Measurements from ENCODE around the gene ANKRD49.
"Not testable (repeated sequence)": the region's sequence is repeated elsewhere in the genome, so short reads cannot be mapped to it uniquely, and the experiment has no call there.

Gene ANKRD49, protein sequence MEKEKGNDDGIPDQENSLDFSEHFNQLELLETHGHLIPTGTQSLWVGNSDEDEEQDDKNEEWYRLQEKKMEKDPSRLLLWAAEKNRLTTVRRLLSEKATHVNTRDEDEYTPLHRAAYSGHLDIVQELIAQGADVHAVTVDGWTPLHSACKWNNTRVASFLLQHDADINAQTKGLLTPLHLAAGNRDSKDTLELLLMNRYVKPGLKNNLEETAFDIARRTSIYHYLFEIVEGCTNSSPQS

DNA sequence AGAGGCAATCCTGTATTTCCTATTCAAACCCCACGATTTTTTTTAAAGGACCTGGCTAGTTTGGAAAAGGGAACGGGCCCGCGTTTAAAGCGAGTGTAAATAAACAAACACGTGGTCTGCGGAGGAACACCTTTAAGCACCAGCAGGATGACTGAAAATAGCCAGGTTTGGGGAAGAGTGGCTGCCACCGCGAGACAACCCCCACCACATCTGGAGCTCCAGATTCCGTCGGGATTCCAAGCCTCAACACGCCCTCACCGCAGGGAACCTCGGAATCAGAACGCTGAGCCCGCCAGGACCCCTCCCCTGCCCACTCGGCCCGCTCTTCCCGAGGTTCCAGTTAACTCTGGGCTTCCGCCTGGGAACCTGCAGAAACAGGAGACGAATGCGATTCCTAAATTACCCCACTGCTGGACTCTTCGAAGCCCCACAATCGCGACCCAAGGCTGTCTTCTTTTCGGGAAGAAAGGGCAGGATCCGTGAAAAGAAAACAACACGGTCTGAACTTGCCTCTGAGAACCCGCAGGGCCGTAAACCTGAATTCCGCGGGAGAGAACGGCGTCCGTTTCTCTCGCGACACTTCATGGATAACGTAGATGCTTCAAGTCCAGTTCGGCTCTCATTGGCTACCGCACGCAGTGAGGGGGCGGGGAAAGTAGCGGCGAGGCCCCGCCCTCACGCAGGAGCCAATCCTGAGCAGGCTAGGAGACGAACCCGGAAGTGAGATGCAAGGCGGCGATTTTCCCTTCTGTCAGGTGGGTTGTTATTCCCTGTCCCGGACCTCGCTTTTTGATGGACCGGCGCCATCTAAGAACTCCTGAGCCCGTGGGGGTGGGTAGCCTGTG lies at the start of gene ANKRD49, which contains the start of gene MRE11:
TSS of gene ANKRD49 (plus strand) at position 704 of the 845 bp plus-strand sequence. CDS start 2,710 bp downstream, outside the sequence.
TSS of gene MRE11 (minus strand) at position 564 of the 845 bp plus-strand sequence. CDS start 1,043 bp downstream, outside the sequence.
- peak; percentile 98 for FAIRE-seq

DNA sequence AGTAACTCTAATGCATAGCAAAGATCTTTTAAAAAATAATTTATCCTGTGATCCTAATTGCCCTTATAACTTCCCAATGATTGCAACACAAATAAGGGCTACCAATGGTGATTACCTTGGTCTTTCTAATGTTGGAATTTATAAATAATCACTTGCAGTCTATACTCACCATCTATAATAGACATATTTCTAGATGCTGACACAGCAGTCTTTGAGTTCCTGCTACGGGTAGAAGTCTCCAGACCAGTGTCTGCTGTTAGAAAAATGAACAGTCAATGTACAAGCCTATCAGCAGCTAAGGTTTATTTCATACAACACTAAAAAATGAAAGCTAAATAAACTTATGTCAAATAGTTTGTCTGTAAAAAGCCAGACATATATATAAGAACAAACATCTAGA lies 48.1 kb upstream of the ANKRD49 start:
- FAIRE-seq = no peak

DNA sequence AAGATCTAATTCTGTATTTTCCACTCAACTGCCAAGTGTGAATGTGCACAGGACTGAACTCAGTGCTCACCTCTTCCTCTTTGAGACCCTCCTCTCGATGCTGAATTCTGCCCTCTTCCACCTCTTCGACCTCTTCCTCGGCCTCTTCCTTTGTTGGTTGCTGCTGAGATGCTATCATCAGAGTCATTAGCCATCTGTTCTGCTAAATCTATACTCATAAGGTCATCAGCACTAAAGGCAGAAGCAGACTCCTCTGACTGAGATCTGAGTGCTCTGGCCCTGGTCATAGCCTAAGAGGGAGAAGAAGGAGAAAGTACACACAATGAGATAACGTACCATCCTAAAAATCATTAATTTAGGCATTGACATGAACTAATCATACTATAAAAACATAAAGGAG lies 46.6 kb upstream of the ANKRD49 start:
- FAIRE-seq = no peak

DNA sequence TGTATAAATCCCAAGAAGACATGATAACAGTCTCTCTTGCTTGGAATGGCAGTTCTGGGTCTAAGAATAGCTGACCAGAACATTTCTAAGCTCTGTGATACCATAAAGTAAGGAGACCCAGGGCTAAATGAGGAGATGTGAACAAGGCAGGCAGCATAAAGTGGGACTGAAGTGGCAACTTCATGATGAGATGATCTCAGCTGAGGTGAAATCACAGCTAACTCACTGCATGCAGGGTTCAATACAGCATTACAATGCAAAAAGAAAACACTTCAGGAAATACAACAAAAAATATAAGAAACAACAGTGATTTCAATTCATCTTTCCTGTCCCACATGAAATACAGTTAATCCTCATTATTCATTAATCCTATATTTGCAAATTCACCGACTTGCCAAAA lies 44.8 kb upstream of the ANKRD49 start:
- no peak for FAIRE-seq

DNA sequence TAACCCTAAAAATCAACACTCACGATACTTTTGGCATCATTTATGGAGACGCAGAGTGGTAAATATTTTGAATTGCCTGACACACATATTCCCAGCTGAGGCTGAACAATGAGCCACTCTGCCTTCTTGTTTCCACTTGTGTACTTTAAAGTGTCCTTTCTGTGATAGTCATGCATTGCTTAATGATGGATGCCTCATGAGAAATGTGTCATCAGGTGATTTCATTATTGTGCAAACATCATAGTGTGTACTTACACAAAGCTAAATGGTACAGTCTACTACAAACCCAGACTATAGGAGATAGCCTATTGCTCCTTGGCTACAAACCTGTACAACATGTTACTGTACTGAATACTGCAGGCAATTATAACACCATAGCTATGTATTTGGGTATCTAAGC lies 44.3 kb upstream of the ANKRD49 start:
- no peak for FAIRE-seq

DNA sequence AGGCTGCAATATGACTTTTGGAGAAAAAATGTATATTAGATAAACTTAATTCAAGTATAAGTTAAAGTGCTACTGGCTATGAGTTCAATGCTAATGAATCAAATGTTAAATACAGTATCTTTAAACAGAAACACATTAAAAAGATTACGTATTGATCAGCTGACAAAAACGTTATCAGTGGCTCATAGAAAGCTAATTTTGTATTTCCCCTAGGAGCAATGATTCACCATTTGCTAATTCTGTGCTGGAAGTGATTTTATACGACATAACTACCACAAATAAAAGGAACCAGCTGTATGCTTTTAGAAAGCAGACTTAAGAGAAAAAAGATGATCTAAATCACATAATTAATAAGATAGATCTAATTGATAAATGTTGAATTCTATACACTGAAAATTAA lies 43.7 kb upstream of the ANKRD49 start:
- no peak for FAIRE-seq

DNA sequence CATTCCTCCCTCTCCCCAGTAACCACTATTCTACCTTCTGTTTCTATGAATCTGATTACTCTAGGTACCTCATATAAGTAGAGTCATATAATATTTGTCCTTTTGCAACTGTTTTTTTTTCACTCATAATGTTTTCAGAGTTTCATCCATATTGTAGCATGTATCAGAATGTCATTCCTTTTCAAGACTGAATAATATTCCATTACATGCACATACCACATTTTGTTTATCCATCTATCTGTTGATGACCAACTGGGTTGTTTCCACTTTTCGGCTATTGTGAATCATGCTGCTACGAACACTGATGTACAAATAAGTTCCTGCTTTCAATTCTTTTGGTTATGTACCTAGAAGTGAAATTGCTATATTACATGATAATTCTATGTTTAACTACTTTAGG lies 40.8 kb upstream of the ANKRD49 start:
- FAIRE-seq = no peak

DNA sequence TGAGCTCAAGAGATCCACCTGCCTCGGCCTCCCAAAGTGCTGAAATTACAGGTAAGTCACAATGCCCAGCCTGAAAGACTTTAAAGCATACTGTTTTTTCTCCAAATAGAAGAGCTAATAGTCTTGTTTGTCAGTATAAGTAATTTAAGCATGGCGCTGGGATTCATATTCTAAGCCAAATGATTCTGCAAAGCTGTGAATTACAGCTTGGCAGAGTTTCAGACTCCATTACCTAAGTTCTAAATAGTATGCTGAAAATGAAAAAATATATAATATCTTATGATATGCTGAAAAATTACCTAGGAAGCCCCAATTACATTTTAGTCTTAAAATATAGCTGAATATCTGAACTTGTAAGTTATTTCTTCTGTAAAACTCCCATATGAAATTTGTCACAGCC lies 39.5 kb upstream of the ANKRD49 start:
- FAIRE-seq = no peak

DNA sequence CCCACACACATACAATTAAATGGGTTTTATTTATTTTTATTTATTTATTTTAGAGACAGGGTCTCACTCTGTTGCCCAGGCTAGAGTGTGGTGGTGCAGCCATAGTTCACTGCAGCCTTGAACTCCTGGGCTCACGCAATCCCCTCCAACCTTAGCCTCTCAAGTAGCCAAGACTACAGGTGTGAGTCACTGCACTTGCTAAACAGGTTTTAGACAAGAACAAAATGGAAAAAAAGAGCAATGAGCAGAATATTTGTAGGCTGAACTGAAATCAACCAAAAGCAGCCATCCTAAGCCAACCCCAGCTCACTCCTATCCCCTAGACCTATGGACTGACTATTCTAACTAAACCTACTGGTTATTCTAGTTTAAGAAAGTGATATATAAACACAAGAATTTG lies 37.9 kb upstream of the ANKRD49 start:
- no peak for FAIRE-seq

DNA sequence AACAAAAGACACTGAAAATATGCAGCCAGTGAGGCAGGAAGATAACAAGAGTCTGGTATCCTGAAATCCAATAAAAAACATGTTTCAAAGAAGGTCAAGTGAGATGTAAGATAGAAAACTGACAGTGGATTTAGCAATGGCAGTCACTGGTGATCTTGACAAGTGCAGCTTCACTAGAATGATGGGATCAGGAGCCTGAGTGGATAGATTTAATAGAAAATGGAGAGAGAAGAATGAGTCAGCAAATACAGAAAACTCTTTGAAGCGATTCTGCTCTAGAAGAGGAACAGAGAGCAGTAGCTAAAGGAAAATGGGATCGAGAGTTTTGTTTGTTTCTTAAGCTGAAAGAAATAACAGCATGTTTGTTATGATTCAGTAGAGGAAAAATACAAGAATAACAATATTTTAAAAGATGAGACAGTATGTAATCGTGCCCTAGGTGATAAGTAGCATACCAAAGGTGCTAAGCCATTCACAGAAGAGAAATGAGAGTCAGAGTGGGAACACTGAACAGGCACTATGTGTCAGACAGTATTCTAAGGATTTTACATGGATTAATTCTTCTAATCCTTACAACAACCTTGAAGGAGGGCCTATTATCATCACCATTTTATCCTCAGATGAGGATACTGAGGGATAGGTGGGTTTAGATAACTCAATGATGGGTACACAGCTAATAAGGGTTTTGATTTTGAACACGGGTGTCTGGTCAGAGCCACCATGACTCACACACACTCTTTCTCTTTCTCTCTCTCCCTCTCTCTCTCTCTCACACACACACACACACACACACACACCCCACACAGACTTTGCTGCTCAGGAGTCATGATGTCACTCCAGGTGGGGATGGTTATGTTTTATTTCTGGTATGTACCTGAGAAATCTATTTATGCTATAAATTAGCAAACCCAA lies 36.4 kb upstream of the ANKRD49 start:
- no peak for FAIRE-seq

DNA sequence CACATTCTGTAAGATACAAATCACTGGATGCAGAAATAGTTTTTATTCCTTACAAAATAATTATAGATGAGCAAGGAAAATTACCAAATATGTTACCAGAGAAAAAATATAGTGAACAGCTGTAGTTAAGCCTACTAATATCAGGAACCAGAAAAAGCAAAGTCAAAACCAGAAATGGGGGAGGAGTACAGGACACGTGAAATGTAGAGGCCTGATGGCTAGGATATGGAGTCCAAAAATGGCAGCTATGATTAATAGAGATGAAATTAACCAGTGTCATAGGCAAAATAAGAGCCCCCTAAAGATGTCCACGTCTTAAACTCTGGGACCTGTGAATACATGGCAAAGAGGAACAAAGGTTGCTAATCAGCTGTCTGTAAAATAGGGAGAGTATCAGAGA lies 34.2 kb upstream of the ANKRD49 start:
- FAIRE-seq = no peak

DNA sequence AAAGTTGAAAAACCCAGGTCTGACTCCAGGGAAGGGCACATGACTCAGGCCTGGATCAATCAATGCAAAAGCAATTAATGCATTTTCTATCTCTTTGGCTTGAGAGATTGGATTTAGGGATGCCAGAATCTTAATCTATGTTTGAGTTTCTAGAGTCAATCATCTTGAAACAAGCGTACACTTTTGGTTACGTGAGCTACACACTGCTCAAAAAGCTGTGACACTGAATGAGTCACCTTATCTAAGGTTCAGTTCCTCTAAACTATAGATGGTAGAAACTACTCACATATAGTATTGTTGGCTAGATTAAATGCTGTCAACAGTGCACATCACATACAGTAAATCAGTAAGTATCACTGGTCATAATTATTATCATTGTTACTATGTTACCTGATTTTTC lies 24.4 kb upstream of the ANKRD49 start:
- no peak for FAIRE-seq

DNA sequence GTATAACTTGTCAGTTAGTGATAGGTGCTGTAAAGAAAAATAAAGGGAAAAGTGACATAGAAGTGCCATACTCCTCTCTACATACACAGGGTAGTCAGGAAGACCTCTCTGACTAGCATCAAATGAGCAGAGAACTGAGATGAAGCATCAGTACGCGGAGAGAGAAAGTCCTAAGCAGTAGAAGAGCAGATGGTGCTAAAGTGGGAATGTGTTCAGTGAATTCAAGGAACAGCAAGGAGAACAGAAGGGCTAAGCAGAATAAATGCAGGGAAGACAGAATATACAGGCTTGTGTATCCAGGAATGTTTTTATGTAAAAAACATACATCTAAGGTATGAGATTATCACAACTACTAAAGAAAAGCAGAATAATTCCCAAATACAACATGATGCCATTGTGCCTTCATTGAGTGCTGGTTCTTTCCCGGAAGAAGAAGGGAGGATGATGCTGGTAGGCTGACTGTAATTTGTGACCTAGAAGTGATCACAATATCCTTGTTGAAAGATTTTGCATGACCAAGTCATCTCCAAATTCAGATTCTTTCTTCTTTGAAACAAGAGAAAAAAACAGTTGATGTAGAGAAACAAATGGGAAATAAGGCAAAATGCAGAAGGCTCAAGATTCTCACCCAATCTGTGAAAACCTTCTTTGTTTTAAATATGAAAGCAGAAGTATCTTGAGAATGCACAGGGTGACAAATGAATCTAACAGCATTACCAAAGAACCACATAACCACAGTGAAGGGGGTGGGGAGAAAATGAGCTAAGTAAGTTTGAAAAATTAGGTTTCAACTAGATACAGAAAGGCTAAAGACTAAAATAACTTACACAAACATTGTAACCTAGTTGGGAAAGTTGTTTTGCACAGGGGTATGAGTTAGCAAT lies 20.6 kb upstream of the ANKRD49 start:
- no peak for FAIRE-seq

DNA sequence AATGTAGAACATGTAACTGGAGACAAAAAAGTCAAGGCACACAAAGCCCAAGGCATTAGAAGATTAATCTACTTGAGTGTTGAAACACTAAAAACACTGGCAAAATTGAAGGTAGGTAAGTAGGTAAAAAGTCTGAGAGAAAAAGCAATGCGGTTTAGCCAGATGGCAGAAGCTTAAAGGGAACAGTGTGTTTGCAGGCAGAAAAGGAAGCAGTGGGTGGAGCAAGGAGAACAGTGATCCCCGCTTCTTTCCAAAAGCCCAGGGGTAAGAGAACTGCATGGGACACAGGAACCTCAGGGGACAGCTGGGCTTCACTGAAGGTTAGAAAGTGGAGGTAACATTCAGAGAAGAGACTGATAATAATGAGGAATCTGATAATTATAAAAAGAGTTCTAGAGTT lies 16.2 kb upstream of the ANKRD49 start:
- no peak for FAIRE-seq

DNA sequence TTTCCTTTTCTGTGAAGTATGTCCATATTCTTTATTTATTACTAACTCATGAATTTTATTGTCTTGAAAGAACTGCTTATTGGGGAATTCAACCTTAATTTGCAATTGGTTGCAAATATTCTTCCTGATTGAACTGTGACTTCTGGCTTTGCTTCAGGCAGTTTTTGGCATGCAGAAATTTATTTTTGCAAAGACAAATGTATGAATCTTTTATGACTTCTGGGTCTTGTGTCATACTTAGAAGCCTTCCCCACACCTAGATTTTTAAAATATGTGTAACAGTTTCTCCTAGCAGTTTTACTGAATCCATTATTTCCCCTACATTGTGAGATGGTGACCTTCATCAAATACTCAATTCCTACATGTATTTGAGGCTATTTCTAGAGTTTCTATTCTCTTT lies 12.4 kb upstream of the ANKRD49 start:
- no peak for FAIRE-seq

DNA sequence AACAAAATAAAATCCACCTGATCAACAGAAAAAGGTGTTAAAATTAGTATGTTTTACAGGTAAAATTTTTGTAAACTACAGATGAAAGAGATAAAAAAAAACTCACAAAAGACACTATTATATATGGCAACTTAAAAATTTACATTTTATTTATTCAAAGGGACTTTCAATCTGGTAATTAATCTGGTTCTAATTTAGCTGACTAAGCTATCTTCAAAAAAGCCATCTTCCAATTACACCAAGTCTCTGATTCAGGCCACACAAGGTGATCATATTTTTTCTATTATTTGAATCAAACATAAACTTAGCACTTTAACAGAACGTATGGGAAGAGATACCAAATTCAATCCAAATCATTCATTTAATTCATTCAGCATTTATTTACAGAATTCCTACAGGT lies 7.7 kb upstream of the ANKRD49 start:
- FAIRE-seq = no peak

DNA sequence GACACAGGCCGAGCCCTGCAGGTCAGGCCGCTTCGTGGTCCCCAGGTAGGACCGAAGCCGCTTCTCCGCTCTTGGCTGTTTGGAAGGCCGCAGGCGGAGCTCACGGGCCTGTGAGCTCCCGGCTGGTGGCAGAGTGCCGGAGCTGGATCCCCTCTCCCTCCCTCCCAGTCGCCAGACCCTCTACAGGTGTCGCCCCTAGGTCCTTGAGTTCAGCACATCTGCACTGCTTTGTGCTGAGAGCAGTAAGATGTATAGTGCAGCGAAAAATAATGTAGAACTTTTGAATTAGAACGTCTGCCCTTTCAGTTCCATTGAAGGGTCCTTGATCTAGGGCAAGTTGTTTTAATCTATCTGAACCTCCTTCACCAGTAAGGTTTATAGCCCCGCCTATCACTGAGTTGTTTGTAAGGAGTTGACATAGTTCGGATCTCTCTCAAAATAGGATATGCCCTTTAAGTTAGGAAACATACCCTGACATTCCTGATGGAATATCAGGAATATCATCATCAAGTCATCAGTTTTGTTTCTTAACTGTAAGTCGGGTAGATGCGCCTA lies 419 bp downstream of the ANKRD49 start:
- FAIRE-seq = no peak

DNA sequence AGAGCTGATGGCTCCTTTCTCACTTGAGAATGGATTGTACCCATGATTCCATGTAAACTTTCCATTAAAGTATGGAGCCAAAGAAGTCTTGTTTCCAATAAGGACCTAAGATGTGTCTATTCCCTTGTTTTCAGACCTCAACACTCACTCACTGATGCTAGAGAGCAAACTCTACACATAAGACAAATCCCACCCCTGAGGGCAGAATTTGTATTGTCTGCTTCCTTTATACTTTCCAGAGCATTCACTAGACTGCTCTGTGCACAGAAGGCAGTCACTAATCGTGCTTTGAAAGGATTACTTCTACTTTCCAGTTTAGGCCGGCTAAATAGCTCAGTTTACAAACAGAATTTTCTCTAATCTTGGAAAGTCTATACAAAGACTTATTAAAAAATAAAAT lies 6.4 kb downstream of the ANKRD49 start:
- no peak for FAIRE-seq

DNA sequence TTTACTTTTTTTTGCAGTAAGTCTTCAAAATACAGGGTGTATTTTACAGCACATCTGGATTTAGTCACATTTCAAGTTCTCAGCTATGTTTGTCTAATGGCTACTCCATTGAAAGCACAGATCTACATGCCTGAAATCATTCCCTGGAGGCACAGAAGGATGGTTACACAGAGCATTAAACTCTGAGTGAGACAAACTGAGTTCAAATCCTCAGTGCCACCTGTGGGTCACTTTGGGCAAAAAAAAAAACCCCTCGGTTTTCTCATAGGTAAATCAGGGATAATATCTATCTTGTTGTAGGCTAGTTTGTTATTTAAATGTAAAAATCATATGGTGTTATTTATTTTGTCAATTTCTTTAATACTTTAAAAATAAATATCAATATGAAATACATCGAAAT lies 7.7 kb downstream of the ANKRD49 start:
- peak; percentile 34 for FAIRE-seq

DNA sequence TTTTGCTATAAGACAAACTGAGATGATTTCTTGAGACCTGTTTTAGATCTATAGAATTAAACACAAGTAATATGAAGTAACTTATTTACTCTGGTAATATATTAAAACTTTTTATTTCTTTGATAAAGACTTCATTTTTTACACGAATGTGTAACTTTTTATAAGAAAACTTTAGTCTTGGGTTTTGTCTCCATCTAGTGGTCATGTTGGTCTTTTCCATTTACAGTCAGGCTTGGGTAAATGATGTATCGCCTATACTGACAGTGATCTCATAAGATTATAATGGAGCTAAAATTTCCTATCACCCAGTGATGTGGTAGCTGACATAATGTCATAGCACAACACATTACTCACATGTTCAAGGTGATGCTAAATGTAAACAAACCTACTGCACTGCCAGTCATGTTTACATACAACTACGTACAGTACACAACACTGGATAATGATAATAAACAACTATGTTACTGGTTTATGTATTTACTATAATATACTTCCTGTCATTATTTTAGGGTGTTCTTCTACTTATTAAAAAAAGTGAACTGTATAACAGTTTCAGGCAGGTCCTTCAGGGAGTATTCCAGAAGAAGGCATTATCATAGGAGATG lies 11.0 kb downstream of the ANKRD49 start:
- FAIRE-seq = peak; percentile 97

DNA sequence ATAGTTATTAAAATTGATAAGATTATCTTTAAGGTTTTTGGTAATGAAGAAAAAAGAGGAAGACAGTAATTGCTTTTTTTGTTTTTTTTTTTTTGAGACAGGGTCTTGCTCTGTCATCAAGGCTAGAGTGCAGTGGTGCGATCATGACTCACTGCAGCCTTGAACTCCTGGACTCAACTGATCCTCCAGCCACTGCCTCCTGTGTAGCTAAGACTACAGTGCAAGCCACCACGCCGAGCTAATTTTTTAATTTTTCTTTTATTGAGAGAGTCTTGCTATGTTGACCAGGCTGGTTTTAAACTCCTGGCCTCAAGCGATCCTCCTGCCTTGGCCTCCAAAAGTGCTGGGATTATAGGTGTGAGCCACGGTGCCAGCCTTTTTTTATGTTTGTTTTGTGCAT lies 12.7 kb downstream of the ANKRD49 start:
- not testable (repeated sequence) for FAIRE-seq
